NCI-H2029 (cell line): ENCODE results near the gene SLC1A7.
"Not testable (repeated sequence)": the region's sequence is repeated elsewhere in the genome, so short reads cannot be mapped to it uniquely, and the experiment has no call there.

Experiments
- DNase-seq: peaks from one replicate; lab custom pipeline; 2025; lab: John Stamatoyannopoulos, UW

Gene SLC1A7

GRCh38 chr1:53142226-53142853 lies at the start of gene SLC1A7:
TSS of gene SLC1A7 (minus strand) at chr1:53142638. CDS start at chr1:53142449, 189 bp downstream.
- DNase-seq = no peak

DNA sequence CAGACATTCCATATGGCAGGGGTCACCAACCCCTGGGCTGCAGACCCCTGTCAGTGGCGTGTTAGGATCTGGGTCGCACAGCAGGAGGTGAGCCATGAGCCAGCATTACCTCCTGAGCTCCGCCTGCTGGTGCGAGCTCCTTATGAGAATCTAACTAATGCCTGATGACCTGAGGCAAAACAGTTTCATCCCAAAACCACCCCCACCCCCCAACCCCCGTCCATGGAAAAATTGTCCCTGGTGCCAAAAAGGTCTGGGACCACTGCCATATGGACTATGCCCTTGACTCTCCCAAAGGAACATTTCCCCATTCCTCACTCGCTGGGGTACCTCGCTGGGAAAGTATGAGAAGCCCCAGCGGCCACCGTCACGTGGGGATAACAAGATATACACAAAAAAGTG lies 47.8 kb upstream of the SLC1A7 start:
- no peak for DNase-seq

DNA sequence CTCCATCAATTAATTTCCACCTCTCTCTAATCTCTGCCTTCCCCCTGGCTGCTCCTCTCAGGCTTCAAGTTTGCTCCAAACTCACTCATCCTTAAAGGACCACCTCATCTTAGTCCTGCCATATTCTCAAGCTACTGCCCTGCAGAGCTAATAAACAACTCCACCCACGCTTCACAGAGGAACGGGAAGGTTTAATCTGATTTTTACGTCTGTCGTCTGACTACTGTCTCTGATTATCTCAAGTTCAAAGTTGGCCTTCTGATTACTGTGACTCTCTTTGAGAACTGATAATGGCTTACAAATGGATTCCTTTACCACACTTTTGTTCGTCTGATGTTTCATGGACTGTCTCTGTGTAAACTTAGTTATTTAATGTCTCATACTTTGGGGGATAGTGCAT lies 46.6 kb upstream of the SLC1A7 start:
- DNase-seq = no peak

DNA sequence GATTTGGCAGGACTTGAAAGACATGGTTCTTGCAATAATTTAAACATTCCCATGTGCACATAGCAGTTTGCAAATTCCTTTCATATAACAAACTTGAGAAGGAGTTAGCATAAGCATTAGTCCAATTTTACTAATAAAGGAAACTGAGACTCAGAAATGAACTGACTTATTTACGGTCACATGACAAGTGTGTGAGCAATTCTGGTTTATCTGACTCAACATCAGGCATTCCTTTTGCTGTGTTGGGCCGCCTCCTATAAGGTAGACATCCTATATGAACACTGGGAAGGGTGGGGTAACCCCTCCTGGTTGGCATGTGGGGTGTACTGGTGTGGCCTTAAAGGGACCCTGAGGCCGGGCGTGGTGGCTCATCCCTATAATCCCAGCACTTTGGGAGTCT lies 45.7 kb upstream of the SLC1A7 start:
- DNase-seq = no peak

- DNase-seq = no peak
Observed at GRCh38 chr1:53187401-53187800, 45.0 kb upstream of the SLC1A7 start.

DNA sequence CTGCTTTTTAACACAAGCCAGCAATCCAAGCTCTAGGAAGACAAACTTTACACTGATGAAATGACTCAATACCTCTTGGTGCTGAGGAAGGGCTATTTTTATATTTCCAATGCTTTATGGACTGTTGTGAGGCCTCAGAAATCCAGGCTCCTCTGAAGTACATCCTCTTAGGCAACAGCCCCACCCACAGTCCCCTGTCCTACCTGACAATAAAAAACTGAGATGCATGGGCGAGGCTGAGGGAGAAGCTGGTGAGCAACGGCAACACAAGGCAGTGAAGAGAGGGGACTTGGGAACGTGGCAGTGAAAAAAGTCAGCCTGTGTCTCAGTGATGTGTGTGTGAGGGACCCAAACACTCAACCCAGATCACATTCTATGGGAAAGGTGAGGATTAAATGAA lies 44.1 kb upstream of the SLC1A7 start:
- no peak for DNase-seq

DNA sequence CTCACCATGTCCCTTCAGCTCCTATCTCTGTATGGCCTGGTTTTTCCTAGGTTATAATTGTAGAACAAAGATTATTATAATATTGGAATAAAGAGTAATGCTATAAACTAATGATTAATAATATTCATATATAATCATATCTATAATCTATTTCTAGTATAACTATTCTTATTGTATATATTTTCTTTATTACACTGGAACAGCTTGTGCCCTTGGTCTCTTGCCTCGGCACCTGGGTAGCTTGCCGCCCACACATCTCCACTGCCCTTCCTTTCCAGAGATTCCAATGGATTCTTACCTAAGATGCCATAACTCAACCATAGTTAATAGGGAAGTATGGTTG lies 43.5 kb upstream of the SLC1A7 start:
- DNase-seq = not testable (repeated sequence)

DNA sequence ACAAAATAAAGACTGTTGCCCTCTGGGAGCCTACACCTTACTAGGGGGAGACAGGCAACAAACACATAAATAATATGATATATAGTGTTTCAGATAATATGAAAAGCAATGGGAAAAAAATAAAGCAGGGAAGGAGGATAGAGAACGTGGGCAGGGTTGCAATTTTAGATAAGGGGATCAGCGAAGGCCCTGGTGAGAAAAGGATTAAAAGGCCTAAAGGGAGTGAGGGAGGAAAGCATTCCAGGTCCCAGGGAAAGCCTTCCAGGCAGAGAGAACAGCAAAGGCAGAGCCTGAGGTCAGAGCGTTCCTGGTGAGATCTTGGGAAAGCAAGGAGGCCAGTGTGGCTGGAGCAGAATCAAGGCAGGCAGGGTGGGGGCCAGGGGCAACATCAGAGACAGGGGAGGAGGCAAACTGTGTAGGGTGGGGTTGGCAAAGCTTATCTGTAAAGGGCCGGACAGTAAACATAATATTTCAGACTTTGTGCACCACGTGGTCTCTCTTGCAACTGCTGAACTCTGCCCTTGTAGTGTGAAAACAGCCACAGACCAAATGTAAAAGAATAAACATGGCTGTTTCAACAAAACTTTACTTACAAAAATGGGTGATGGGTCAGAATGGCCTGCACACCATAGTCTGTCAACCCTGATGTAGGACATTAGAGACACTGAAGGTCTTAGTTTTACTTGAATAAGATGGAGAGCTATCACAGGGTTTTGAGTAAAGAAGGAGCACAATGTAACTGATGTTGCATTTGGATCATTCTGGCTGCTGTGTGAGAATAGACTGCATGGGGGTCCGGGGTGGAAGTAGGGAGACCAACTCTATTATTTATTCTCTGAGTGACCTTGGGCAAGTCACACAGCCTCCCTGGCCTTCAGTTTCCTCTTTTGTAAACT lies 40.9 kb upstream of the SLC1A7 start:
- DNase-seq = no peak

DNA sequence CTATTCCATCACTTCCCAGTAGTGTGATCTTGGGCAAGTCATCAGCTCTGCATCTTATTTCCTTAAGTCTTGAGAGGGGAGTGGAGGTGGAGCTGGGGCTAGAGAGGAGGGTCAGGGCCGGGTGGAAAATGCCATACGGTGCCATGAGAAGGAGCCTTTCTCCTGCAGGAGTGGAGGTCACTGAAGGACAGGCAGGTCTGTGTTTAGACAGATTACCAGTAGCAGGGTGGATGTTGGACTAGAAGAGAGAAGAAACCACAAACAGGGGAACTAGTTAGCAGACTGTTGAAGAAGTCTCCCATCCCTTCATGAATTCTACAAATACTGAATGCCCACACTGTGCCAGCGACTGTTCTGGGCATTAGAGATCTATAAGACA lies 40.3 kb upstream of the SLC1A7 start:
- no peak for DNase-seq

DNA sequence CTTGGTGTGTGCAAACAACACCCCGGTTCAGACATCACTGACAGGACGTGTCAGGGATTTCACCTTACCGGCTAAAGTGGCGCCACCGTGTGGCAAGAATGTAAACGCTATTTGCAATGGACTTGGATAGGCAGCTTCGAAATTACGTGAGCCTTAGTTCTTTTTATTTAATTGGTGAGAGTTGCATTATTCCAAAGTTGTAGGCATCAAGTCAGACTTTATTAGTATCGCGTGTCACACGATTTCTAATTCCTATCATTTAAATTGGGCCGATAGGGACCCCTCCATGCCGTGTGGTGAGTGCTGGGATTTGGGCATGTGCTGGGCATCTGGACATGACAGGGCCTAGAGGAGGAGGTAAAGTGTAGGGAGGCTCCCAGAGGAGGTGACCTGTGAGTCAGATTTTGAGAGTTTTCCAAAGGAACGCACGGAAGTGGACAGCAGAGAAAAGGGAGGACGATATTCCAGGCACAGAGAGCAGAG lies 39.7 kb upstream of the SLC1A7 start:
- DNase-seq = peak; percentile 85

DNA sequence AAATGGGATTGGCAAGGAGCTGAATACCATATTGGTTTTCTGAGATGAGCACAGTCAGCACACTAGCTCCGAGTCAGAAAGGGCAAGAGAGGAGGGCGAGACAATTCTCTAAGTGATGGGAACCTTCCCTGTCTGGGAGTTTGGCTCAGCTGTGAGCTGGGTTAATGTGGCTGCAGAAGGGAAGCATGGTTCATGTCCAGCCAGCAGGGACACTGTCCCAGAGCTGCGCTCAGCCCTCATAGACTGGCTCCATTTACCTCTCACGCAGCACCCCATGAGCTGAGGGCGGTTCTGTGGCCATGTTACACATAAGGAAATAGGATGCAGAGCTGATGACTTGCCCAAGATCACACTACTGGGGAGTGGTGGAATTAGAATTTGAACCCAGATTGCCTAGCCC lies 38.5 kb upstream of the SLC1A7 start:
- no peak for DNase-seq

- no peak for DNase-seq
Observed at GRCh38 chr1:53180226-53180625, 37.8 kb upstream of the SLC1A7 start.

- DNase-seq = peak; percentile 98
Observed at GRCh38 chr1:53176452-53177208, 34.2 kb upstream of the SLC1A7 start.

DNA sequence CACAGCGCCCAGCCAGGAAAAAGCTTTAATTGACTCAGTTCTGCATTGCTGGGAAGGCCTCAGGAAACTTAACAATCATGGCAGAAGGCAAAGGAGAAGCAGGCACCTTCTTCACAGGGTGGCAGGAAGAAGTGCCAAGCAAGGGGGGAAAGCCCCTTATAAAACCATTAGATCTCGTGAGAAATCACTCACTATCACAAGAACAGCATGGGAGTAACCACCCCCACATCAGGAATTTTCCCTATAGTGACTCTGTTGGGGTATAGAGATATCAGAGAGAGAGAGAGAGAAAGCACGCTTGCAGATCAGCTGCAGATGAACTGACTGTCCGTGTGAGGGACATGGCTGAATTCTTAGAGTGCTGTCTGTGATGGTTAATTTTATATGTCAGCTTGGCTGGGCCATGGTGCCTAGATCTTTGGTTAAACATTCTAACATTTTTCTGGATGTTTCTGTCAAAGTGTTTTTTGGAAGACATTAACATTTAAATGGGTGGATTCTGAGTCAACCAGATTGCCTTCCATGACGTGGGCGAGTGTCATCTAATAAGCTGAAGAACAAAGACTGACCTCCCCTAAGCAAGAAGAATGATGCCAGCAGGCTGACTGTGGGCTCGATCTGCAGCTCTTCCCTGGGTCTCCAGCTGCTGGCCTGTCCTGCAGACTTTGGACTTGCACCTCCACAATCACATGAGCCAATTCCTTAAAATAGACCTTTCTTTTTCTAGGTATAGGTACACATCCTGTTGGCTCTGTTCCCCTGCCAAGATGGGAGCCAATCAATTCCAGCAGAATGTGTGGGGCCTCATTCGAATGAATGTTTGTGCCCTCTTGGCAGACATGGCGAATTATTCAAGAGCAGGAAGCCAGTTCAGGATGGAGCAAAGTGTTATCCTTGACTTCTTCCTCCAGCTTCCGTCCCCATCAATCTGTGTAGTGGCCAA lies 32.8 kb upstream of the SLC1A7 start:
- DNase-seq = peak; percentile 88

DNA sequence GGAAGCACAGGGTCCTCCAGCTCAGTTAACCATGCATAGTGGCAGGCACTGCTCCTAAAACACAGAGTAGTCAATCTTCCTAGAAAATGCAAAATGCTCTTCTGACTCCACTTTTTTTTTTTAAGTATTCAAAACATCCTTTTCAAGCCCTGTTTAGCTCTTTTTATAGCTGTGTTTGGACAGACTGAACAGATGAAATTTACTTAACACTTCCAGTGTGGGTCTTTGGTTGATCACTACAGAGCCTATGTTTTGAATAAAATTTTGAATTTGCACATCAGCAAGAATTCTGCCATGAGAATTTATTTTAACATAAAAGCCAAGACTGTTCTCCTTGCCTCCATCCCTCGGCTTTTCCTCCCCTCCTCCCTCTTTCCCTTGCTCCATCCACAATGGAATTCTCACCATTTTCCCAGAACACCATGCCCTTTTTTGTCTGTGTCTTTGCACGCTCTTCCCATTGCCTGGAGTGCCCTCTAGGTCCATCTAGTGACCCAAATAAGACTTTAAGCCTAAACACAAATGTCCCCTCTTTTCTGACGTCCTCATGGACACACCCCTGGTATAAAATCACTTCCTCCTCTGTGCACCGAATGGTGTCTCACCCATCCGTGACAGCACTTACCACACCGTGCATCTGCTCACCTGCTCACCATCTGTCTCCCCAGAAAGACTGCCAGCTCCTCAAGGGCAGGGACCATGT lies 30.1 kb upstream of the SLC1A7 start:
- peak; percentile 82 for DNase-seq

GRCh38 chr1:53166912-53167311 lies 24.5 kb upstream of the SLC1A7 start:
- no peak for DNase-seq

DNA sequence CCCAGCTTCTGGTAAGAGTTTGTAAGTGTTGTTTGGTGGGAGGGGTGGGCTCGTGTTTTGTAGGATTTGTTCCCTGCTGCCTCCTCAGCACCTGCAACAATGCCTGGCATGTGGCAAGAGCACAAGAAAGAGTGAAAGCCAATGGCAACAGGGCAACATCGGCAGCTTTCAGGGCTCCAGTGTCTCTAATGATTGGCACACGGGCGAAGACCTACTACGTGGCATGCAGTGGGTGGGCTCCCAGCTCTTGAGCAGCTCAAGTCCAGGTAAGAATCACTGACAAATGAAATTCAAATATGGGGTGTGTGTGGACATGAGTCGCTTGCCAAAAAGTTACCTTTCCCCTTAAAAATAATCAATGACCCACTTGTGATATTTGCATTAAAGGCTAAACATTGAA lies 23.9 kb upstream of the SLC1A7 start:
- no peak for DNase-seq

- DNase-seq = no peak
Observed at GRCh38 chr1:53165408-53165961, 23.0 kb upstream of the SLC1A7 start.

GRCh38 chr1:53163291-53163768 lies 20.9 kb upstream of the SLC1A7 start:
- no peak for DNase-seq

GRCh38 chr1:53162621-53163020 lies 20.2 kb upstream of the SLC1A7 start:
- no peak for DNase-seq
